Measurements from ENCODE around the gene CHID1.

Gene CHID1

DNA sequence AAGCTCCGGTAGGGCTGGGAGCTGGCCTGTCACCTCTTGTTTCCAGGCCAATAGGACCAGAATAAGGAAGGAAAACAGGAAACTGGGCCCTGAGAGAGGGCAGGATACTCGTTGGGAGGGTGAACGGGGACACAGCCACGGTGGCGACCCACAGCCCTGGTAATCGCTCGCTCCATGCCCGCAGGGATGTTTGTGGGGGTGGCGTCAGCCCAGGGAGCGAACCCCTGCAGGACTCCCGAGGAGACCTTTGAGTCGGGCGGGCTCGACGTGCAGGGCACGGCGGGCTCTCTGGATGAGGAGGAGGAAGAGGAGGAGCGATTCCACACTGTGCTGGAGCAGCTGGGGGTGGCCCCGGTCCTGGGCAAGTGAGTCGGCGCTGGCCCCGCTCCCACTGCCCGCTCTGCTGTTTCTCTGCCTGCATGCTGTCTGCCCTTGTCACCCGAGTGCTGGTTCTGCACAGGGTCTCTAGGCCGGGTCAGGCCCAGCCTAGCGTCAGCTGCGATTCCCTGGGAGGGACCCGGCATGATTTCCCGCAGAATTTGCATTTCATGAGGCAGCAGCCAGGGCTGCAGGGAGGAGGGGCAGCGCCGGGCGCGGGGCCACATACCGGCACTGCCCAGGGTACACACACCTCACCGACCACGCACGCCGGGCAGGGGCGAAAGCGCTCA is 81.3 kb downstream of the CHID1 start:
- no peaks in the 10 kb centered on the region for H3K9me3 ChIP-seq
- H3K36me3 ChIP-seq (replicated peaks): 0 out of 2 replicates have a peak, but pooled peaks cover 4% of the 10 kb centered on the region
- H3K4me1 ChIP-seq: peaks cover 43% of the 10 kb centered on the region
- no peak overlapping the region for H3K4me3 ChIP-seq
- no peaks in the 10 kb centered on the region for H3K27me3 ChIP-seq (ENCODE audit: low read depth)
- no peak for DNase-seq (ENCODE audit: low spot score in 2 of 2)
- in situ Hi-C loops (cut with MboI; ENCODE audit: low sequenced_read_pairs): no loop called here

DNA sequence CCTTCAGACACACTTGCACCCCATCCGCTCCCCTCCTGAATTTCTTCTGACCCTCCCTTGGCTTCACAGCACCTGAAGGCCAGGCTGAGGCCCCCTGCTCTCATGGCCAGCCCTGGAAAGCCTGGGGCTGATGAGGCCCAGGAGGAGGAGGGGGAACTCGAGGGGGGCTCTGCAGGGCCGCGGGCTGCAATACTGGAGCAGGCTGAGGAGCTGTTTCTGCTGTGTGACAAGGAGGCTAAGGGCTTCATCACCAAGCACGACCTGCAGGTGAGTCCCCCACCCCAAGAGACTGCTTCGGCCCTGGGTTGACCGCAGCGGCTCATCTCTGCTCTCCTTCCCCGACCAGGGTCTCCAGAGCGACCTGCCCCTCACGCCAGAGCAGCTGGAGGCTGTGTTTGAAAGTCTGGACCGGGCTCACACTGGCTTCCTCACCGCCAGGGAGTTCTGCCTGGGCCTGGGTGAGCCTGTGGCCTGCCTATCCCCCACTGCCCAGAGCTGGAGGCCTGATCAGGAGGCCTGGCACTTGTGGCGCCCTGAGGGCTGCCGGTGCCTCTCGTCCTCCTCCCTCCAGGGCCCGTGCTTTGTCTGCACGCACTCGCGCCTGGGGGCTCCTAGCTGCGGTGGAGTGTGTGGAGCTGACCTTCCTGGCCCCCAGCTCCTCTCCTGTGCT is 82.0 kb downstream of the CHID1 start:
- in situ Hi-C loops (cut with MboI; ENCODE audit: low sequenced_read_pairs): no loop called here
- DNase-seq (ENCODE audit: low spot score in 2 of 2): no peak
- H3K4me1 ChIP-seq: peaks cover 36% of the 10 kb centered on the region
- no peaks in the 10 kb centered on the region for H3K27me3 ChIP-seq (ENCODE audit: low read depth)
- H3K9me3 ChIP-seq: no peaks in the 10 kb centered on the region
- no peak overlapping the region for H3K4me3 ChIP-seq
- 0 out of 2 replicates have a peak, but pooled peaks cover 8% of the 10 kb centered on the region for H3K36me3 ChIP-seq (replicated peaks)

DNA sequence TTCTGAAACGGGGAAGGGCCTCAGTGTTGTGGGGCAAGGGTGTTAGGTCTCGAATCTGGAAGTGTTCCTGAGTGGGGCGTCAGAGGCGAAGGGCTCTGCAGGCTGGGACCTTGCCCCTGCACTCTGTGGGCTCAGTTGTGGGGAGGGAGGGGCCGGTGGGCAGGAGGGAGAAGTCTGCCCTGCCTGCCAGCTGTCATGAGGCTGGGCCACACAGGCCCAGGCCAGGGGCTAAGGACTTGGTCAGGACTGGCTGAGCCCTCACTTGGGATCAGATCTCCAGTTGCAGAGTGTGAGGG is 82.8 kb downstream of the CHID1 start, which contains the start of gene CRACR2B:
TSS of gene CRACR2B (plus strand) at position 23 of the 296 bp plus-strand sequence. CDS start 689 bp downstream, outside the sequence.
- Histone ChIP-seq H3K4me3 (peak within 1 kb of the TSS; percentile 33), H3K27me3 (ENCODE audit: low read depth) (no peaks in the 10 kb centered on the region), H3K9me3 (no peaks in the 10 kb centered on the region), H3K4me1 (peaks cover 35% of the 10 kb centered on the region), H3K36me3 (replicated peaks) (0 out of 2 replicates have a peak, but pooled peaks cover 8% of the 10 kb centered on the region)
- in situ Hi-C loops (cut with MboI; ENCODE audit: low sequenced_read_pairs): no loop called here
- DNase-seq (ENCODE audit: low spot score in 2 of 2): no peak

DNA sequence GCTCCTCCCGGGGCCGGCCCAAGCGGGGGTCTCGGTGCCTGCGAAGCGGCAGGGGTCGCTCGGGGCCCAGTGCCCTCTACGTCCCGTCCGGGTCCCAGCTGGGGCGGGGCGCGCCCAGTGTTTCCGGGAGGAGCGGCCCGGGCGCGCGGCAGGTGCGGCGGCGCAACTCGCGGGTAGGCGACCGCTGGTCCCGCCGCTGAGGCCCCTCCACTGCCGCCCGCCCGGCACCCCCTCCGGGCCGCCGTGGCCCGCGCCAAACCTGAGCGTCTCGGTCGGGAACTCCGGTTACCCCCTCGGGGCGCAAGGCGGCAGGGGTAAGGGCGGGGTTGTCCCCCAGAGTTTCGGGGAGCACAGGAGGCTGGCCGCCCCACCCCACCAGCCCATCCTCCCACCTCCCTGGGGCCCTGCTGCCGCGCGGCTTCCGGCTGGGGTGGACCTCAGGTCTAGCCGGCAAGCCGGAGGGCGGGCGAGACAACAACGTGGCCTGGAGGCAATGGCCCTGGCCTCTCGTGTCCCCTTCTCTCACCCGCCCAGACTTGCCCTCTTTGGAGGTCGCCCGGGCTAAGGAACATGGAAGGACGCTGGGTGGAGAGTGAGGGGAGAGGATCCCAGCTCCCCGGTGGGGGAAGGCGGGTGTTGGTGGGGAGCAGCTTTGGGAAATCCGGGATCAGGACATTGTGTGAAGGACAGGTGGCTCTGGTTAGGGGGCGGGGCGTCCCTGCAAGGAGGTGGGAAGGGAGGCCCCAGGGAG is 83.3 kb downstream of the CHID1 start:
- Histone ChIP-seq H3K4me1 (peaks cover 35% of the 10 kb centered on the region), H3K9me3 (no peaks in the 10 kb centered on the region), H3K36me3 (replicated peaks) (0 out of 2 replicates have a peak, but pooled peaks cover 8% of the 10 kb centered on the region), H3K27me3 (ENCODE audit: low read depth) (no peaks in the 10 kb centered on the region), H3K4me3 (peak overlapping the region; percentile 33)
- in situ Hi-C loops (cut with MboI; ENCODE audit: low sequenced_read_pairs): no loop called here
- DNase-seq (ENCODE audit: low spot score in 2 of 2): peak in 1 of 2 experiments; percentile 79

DNA sequence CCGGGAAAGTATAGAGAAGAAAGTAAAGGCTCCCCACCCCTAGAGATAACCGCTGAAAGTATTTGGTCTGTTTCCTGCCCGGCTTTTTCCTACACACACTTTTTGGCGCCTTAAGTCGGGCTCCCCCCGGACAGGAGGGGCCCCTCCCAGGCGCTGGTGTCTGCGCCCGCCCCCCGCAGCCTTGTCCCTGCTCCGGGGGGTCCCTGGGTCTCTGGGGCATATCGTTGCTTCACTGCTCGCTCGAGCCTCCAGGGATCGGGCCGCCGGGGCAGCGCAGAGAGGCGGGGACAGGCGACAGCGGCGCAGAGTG is 83.8 kb downstream of the CHID1 start:
- in situ Hi-C loops (cut with MboI; ENCODE audit: low sequenced_read_pairs): no loop called here
- Histone ChIP-seq H3K27me3 (ENCODE audit: low read depth) (no peaks in the 10 kb centered on the region), H3K4me3 (peak overlapping the region; percentile 33), H3K9me3 (no peaks in the 10 kb centered on the region), H3K36me3 (replicated peaks) (0 out of 2 replicates have a peak, but pooled peaks cover 8% of the 10 kb centered on the region), H3K4me1 (peaks cover 31% of the 10 kb centered on the region)
- DNase-seq (ENCODE audit: low spot score in 2 of 2): no peak

DNA sequence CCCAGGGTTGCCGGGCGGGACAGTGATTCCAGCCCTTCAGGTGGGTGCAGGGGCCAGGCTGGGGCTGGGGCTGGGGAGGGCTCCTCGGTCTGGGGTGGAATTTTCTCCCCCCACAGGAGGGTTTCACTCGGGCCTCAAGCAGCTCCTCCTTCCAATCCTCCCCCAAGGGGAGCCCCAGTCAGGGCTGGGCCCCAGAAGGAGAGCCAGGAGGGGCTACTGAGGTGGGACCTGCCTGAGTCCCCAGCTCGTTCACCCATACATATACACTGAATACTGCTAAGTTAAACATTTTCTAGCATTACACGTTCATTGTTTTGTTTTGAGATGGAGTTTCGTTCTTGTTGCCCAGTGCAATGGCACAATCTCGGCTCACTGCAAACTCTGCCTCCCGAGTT is 84.4 kb downstream of the CHID1 start:
- Histone ChIP-seq H3K36me3 (replicated peaks) (peaks cover 8% of the 10 kb centered on the region; the same call in 1 of the 2 replicates), H3K4me3 (no peak overlapping the region), H3K9me3 (no peaks in the 10 kb centered on the region), H3K27me3 (ENCODE audit: low read depth) (no peaks in the 10 kb centered on the region), H3K4me1 (peaks cover 25% of the 10 kb centered on the region)
- DNase-seq (ENCODE audit: low spot score in 2 of 2): no peak
- in situ Hi-C loops (cut with MboI; ENCODE audit: low sequenced_read_pairs): no loop called here

DNA sequence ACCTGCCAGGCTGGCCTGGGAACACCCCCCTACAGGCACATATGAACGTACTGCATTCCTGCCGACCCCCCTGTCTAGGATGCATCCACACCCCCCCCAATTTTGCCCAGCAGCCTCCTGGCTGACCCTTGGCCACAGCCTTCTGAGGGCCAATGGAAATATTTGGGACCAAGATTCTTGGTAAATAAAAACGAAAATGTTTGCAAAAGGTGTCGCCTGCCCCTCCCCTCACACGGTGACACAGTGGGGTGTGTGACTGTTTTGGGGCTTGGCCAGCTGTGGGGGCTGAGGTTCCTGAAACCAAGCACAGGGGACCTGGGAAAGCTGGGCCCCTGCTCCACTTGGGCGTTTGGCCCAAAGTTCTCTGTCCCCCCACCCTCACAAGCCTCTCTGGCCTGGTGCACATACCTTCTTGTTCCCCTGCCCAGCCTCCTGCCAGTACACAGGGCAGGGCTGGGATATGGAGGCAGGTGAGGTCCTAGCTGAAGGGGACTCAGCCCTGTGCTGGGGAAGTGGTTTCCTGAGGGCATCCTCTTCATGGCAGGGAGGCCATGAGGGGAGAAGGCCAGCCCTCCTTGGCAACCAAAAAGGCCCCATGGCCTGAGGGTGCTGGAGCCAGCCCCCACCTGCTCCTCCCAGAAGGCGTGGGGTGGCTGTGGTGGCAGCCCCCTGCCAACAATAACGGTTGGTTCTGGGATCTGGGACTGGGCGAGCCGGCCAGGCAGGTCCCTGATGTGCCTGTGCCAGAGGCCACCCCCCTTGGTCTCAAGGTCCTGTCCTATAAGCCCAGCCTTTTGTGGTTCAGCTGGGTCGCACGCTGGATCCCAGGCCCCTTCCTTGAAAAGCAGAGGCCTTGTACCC is 85.0 kb downstream of the CHID1 start:
- Histone ChIP-seq H3K9me3 (no peaks in the 10 kb centered on the region), H3K27me3 (ENCODE audit: low read depth) (no peaks in the 10 kb centered on the region), H3K4me3 (no peak overlapping the region), H3K4me1 (peaks cover 19% of the 10 kb centered on the region), H3K36me3 (replicated peaks) (peaks cover 8% of the 10 kb centered on the region; the same call in 1 of the 2 replicates)
- no peak for DNase-seq (ENCODE audit: low spot score in 2 of 2)
- in situ Hi-C loops (cut with MboI; ENCODE audit: low sequenced_read_pairs): no loop called here

DNA sequence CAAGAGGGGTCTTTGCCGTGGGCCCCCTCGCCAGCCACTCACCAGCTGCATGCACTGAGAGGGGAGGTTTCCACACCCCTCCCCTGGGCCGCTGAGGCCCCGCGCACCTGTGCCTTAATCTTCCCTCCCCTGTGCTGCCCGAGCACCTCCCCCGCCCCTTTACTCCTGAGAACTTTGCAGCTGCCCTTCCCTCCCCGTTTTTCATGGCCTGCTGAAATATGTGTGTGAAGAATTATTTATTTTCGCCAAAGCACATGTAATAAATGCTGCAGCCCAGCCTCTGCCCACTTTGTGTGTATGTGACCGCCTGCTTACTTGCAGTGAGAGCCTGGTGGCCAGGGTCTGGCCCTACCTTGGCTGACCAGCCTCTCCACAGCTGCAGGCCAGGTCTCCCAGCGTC is 85.7 kb downstream of the CHID1 start:
- H3K36me3 ChIP-seq (replicated peaks): peaks cover 8% of the 10 kb centered on the region; the same call in 1 of the 2 replicates
- no peaks in the 10 kb centered on the region for H3K27me3 ChIP-seq (ENCODE audit: low read depth)
- H3K4me3 ChIP-seq: no peak overlapping the region
- in situ Hi-C loops (cut with MboI; ENCODE audit: low sequenced_read_pairs): no loop called here
- DNase-seq (ENCODE audit: low spot score in 2 of 2): no peak
- peaks cover 19% of the 10 kb centered on the region for H3K4me1 ChIP-seq
- no peaks in the 10 kb centered on the region for H3K9me3 ChIP-seq

DNA sequence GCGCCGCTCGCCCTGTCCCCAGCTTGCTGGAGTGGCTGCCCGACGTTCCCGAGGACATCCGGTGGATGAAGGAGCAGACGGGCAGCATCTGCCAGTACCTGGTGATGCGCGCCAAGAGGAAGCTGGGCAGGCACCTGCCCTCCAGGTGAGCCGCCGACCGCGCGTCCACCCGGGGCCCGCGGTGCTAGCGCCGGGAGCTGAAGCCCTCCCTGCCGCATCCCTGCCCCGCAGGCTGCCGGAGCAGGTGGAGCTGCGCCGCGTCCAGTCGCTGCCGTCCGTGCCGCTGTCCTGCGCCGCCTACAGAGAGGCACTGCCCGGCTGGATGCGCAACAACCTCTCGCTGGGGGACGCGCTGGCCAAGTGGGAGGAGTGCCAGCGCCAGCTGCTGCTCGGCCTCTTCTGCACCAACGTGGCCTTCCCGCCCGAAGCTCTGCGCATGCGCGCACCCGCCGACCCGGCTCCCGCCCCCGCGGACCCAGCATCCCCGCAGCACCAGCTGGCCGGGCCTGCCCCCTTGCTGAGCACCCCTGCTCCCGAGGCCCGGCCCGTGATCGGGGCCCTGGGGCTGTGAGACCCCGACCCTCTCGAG is 86.2 kb downstream of the CHID1 start:
- H3K4me1 ChIP-seq: peaks cover 16% of the 10 kb centered on the region

DNA sequence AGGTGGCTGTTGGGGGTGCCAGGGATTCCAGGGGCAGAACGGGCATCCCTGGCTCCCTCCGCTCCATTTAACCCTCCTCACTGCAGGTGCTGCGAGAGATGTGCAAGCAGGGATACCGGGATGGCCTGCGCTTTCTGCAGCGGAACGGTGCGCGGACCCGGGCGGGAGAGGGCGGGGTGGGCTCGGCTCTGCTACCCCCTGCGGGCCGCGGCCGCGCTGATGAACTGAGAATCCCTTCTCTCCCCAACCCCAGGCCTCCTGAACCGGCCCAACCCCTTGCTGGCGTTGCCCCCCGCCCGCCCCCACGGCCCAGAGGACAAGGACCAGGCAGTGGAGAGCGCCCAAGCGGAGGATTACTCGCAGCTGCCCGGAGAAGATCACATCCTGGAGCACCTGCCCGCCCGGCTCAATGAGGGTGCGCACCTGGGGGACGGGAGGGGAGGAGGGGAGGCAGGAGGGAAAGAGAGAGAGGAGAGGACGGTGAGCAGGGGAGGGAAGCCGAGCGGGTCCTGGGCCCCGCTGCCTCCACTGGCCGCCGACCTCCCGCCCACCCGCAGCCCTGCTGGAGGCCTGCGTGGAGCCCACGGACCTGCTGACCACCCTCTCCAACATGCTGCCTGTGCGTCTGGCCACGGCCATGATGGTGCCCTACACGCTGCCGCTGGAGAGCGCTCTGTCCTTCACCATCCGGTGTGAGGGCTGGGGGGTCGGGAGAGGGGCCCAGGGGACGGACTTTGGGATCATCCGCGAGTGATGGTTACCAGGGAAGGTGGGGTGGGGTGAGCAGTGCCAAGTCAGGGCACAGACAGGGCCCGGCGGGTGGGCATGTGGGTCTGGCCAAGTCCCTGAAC is 86.9 kb downstream of the CHID1 start:
- H3K9me3 ChIP-seq: no peaks in the 10 kb centered on the region

More for the DNA sequence above, 86.2 kb downstream of the CHID1 start:
- Histone ChIP-seq H3K4me3 (no peak overlapping the region), H3K27me3 (ENCODE audit: low read depth) (no peaks in the 10 kb centered on the region), H3K36me3 (replicated peaks) (peaks cover 8% of the 10 kb centered on the region; the same call in 1 of the 2 replicates), H3K9me3 (no peaks in the 10 kb centered on the region)
- in situ Hi-C loops (cut with MboI; ENCODE audit: low sequenced_read_pairs): no loop called here
- no peak for DNase-seq (ENCODE audit: low spot score in 2 of 2)

DNA sequence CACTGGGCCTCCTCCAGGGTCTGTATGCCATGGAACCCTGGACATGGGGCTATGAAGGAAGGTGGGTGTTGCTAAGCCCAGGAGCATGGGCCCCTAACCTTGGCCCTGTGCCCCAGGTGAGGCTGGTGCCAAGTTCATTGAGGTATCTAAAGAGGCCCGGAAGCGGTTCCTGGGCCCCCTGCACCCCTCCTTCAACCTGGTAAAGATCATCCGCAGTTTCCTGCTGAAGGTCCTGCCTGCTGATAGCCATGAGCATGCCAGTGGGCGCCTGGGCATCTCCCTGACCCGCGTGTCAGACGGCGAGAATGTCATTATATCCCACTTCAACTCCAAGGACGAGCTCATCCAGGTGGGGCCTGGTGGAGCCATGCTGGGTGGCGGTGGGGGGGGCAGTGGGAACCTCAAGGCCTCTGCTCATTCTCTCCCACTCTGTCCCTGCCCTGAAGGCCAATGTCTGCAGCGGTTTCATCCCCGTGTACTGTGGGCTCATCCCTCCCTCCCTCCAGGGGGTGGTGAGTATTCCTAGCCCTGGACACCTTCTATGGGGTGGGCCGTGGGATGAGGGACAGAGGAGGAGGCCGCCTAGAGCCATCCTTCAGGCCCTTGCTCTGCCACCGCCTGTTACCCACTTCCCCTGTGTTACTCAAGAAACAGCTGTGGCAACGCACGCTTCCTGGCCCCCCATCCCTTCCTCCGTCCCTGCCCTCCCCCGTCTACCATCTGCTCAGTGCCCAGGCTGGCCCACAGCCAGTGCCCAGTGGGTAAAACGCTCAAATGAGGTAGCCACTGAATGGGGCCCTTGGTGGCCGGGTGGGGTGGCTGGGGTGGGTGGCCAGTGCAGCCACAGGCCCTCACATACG is 88.9 kb downstream of the CHID1 start:
- H3K4me3 ChIP-seq: no peak overlapping the region
- peaks cover 8% of the 10 kb centered on the region; the same call in 1 of the 2 replicates for H3K36me3 ChIP-seq (replicated peaks)
- in situ Hi-C loops (cut with MboI; ENCODE audit: low sequenced_read_pairs): no loop called here
- H3K9me3 ChIP-seq: no peaks in the 10 kb centered on the region
- H3K4me1 ChIP-seq: peaks cover 10% of the 10 kb centered on the region
- H3K27me3 ChIP-seq (ENCODE audit: low read depth): no peaks in the 10 kb centered on the region
- no peak for DNase-seq (ENCODE audit: low spot score in 2 of 2)

More for the DNA sequence above, 86.9 kb downstream of the CHID1 start:
- Histone ChIP-seq H3K36me3 (replicated peaks) (peaks cover 8% of the 10 kb centered on the region; the same call in 1 of the 2 replicates), H3K4me3 (no peak overlapping the region), H3K27me3 (ENCODE audit: low read depth) (no peaks in the 10 kb centered on the region), H3K4me1 (peaks cover 20% of the 10 kb centered on the region)
- DNase-seq (ENCODE audit: low spot score in 2 of 2): no peak
- in situ Hi-C loops (cut with MboI; ENCODE audit: low sequenced_read_pairs): no loop called here

Data from HAP-1 (cell line).